HUES64 (cell line): ENCODE data around the gene RABL3.

Source experiments
- H3K27ac ChIP-seq: 2 replicates; pipeline ENCODE4 v1.7.0; 2013; ENCODE audit warnings: low read depth, low read length, inconsistent platforms
- H3K27me3 ChIP-seq: 2 replicates; pipeline ENCODE4 v1.6.1; 2013; ENCODE audit warnings: mild to moderate bottlenecking, low read length; ENCODE audit not compliant: insufficient read depth
- H3K36me3 ChIP-seq: 2 replicates; pipeline ENCODE4 v1.6.1; 2013; ENCODE audit warnings: mild to moderate bottlenecking, low read length; ENCODE audit not compliant: insufficient read depth
- H3K4me1 ChIP-seq: 2 replicates; pipeline ENCODE4 v1.6.1; 2013; ENCODE audit warnings: mild to moderate bottlenecking, low read length, moderate library complexity; ENCODE audit not compliant: insufficient read depth
- H3K4me3 ChIP-seq: 2 replicates; pipeline ENCODE4 v1.5.1; 2013; ENCODE audit warnings: mild to moderate bottlenecking, low read length, moderate library complexity
- H3K9ac ChIP-seq: 2 replicates; pipeline ENCODE4 v1.6.1; 2013; ENCODE audit warnings: mild to moderate bottlenecking, low read depth, low read length
- H3K9me3 ChIP-seq: 2 replicates; pipeline ENCODE4 v1.6.1; 2013; ENCODE audit warnings: low read depth, low read length; ENCODE audit not compliant: insufficient read depth
- WGBS: fragments of 150-250, 120-280 bp; methylation state at CpG from one replicate; pipeline ENCODE4 v1.1.7; 2013; ENCODE audit warnings: missing lambda C conversion rate; 5-methylcytosine and 5-hydroxymethylcytosine counted together

The RABL3 gene

GRCh38 chr3:120710369-120710768 lies 31.9 kb downstream of the RABL3 start:
- Histone ChIP-seq H3K36me3 (peaks cover 5% of the 10 kb centered on the region; the same call in 1 of the 2 replicates), H3K9me3 (no peaks in the 10 kb centered on the region), H3K4me1 (no peaks in the 10 kb centered on the region), H3K4me3 (no peak overlapping the region), H3K9ac (no peak overlapping the region), H3K27ac (no peak overlapping the region), H3K27me3 (no peaks in the 10 kb centered on the region)
- 92% methylated on average over 1 of the region's 1 CpG for WGBS

- no peak overlapping the region for H3K9ac ChIP-seq
- H3K4me3 ChIP-seq: no peak overlapping the region
- H3K27me3 ChIP-seq: no peaks in the 10 kb centered on the region
- peaks cover 5% of the 10 kb centered on the region; the same call in 1 of the 2 replicates for H3K36me3 ChIP-seq
- no peaks in the 10 kb centered on the region for H3K4me1 ChIP-seq
- no peak overlapping the region for H3K27ac ChIP-seq
- H3K9me3 ChIP-seq: 0 out of 2 replicates have a peak, but pooled peaks cover 4% of the 10 kb centered on the region
Measured at GRCh38 chr3:120708408-120708807, 33.9 kb downstream of the RABL3 start.

GRCh38 chr3:120706950-120707349 lies 35.4 kb downstream of the RABL3 start:
- peaks cover 5% of the 10 kb centered on the region; the same call in 1 of the 2 replicates for H3K36me3 ChIP-seq
- no peak overlapping the region for H3K4me3 ChIP-seq
- H3K9ac ChIP-seq: no peak overlapping the region
- H3K27ac ChIP-seq: no peak overlapping the region
- H3K9me3 ChIP-seq: 0 out of 2 replicates have a peak, but pooled peaks cover 5% of the 10 kb centered on the region
- no peaks in the 10 kb centered on the region for H3K27me3 ChIP-seq
- H3K4me1 ChIP-seq: no peaks in the 10 kb centered on the region

GRCh38 chr3:120705884-120706582 lies 36.3 kb downstream of the RABL3 start:
- H3K27me3 ChIP-seq: no peaks in the 10 kb centered on the region
- peaks cover 5% of the 10 kb centered on the region; the same call in 1 of the 2 replicates for H3K36me3 ChIP-seq
- WGBS: 90% methylated on average over 5 of the region's 5 CpGs
- no peak overlapping the region for H3K27ac ChIP-seq
- no peaks in the 10 kb centered on the region for H3K4me1 ChIP-seq
- no peak overlapping the region for H3K9ac ChIP-seq
- H3K4me3 ChIP-seq: no peak overlapping the region
- 0 out of 2 replicates have a peak, but pooled peaks cover 5% of the 10 kb centered on the region for H3K9me3 ChIP-seq

- WGBS: 92% methylated on average over 3 of the region's 3 CpGs
- no peaks in the 10 kb centered on the region for H3K27me3 ChIP-seq
- H3K36me3 ChIP-seq: no peaks in the 10 kb centered on the region; the same call in 1 of the 2 replicates
- H3K27ac ChIP-seq: no peak overlapping the region
- H3K4me1 ChIP-seq: peaks cover 16% of the 10 kb centered on the region
- H3K4me3 ChIP-seq: no peak overlapping the region
- H3K9me3 ChIP-seq: 0 out of 2 replicates have a peak, but pooled peaks cover 5% of the 10 kb centered on the region
- no peak overlapping the region for H3K9ac ChIP-seq
Measured at GRCh38 chr3:120699333-120699732, 43.0 kb downstream of the RABL3 start.

GRCh38 chr3:120693439-120694171 lies 48.7 kb downstream of the RABL3 start:
- Histone ChIP-seq H3K27ac (peak overlapping the region; percentile 63), H3K36me3 (peaks cover 6% of the 10 kb centered on the region; the same call in 1 of the 2 replicates)

GRCh38 chr3:120689395-120689794 lies 52.9 kb downstream of the RABL3 start:
- no peak overlapping the region for H3K27ac ChIP-seq
- no peaks in the 10 kb centered on the region for H3K9me3 ChIP-seq
- no peaks in the 10 kb centered on the region for H3K27me3 ChIP-seq
- H3K4me3 ChIP-seq: no peak overlapping the region
- no peak overlapping the region for H3K9ac ChIP-seq
- 89% methylated on average over 3 of the region's 3 CpGs for WGBS
- H3K36me3 ChIP-seq: 0 out of 2 replicates have a peak, but pooled peaks cover 6% of the 10 kb centered on the region
- peaks cover 21% of the 10 kb centered on the region for H3K4me1 ChIP-seq

More at GRCh38 chr3:120693439-120694171, 48.7 kb downstream of the RABL3 start:
- Histone ChIP-seq H3K4me1 (peaks cover 37% of the 10 kb centered on the region), H3K9me3 (no peaks in the 10 kb centered on the region), H3K27me3 (no peaks in the 10 kb centered on the region), H3K4me3 (no peak overlapping the region), H3K9ac (peak overlapping the region; percentile 49)
- 100% methylated on average over 1 of the region's 1 CpG for WGBS

- Histone ChIP-seq H3K27ac (no peak overlapping the region), H3K9me3 (no peaks in the 10 kb centered on the region), H3K9ac (no peak overlapping the region), H3K27me3 (no peaks in the 10 kb centered on the region), H3K36me3 (0 out of 2 replicates have a peak, but pooled peaks cover 6% of the 10 kb centered on the region), H3K4me3 (no peak overlapping the region), H3K4me1 (peaks cover 9% of the 10 kb centered on the region)
Measured at GRCh38 chr3:120688121-120688520, 54.2 kb downstream of the RABL3 start.

- H3K27me3 ChIP-seq: no peaks in the 10 kb centered on the region
- H3K9me3 ChIP-seq: no peaks in the 10 kb centered on the region
- 0 out of 2 replicates have a peak, but pooled peaks cover 6% of the 10 kb centered on the region for H3K36me3 ChIP-seq
- H3K4me3 ChIP-seq: no peak overlapping the region
- H3K9ac ChIP-seq: no peak overlapping the region
- H3K4me1 ChIP-seq: peaks cover 21% of the 10 kb centered on the region
- no CpG with 5 or more reads among the region's 1 CpG for WGBS
- no peak overlapping the region for H3K27ac ChIP-seq
Measured at GRCh38 chr3:120685411-120685810, 56.9 kb downstream of the RABL3 start.

- Histone ChIP-seq H3K27me3 (no peaks in the 10 kb centered on the region), H3K9ac (no peak overlapping the region), H3K4me1 (peaks cover 26% of the 10 kb centered on the region), H3K36me3 (0 out of 2 replicates have a peak, but pooled peaks cover 6% of the 10 kb centered on the region), H3K27ac (no peak overlapping the region), H3K4me3 (no peak overlapping the region), H3K9me3 (no peaks in the 10 kb centered on the region)
- 80% methylated on average over 4 of the region's 4 CpGs for WGBS
Measured at GRCh38 chr3:120684896-120685295, 57.4 kb downstream of the RABL3 start.

- WGBS: 94% methylated on average over 3 of the region's 3 CpGs
Measured at GRCh38 chr3:120683671-120684301, 58.5 kb downstream of the RABL3 start.

More at GRCh38 chr3:120683671-120684301, 58.5 kb downstream of the RABL3 start:
- Histone ChIP-seq H3K36me3 (no peaks in the 10 kb centered on the region), H3K4me1 (peaks cover 22% of the 10 kb centered on the region), H3K9ac (no peak overlapping the region), H3K4me3 (no peak overlapping the region), H3K27ac (no peak overlapping the region), H3K9me3 (peaks cover 8% of the 10 kb centered on the region), H3K27me3 (no peaks in the 10 kb centered on the region)
